CD14-positive monocyte (primary cell): ENCODE measurements around the gene OPRM1. TPM values are rescaled to one million over a fixed set of nuclear protein-coding genes. Genes with fewer than 3 reads are reported as not detected.

Experiments
- DNase-seq, 3 donors: peaks; one replicate each; pipeline ENCODE4 v3.0.0-alpha.2; 2011 to 2022
- H2AFZ ChIP-seq: 2 replicates; pipeline ENCODE4 v1.6.0; 2012; ENCODE audit warnings: mild to moderate bottlenecking, low read depth, low read length, inconsistent platforms; ENCODE audit not compliant: insufficient read depth, poor library complexity, severe bottlenecking
- H3K27ac ChIP-seq, 2 donors: 1 replicate in 1 of 2; 2 replicates in 1 of 2; pipeline ENCODE4 v1.5.1; 2012 to 2013; ENCODE audit warnings: low read length in 2 of 2, control low read depth in 1 of 2, inconsistent platforms in 1 of 2, low read depth in 1 of 2, mild to moderate bottlenecking in 1 of 2
- H3K27me3 ChIP-seq, 2 donors: one replicate each; pipeline versions ENCODE4 v1.6.0 to v1.6.1; 2011 to 2013; ENCODE audit warnings: low read length in 2 of 2; ENCODE audit not compliant: control insufficient read depth in 2 of 2, insufficient read depth in 2 of 2
- H3K36me3 ChIP-seq, 2 donors: replicated peaks in 1 of 2; 1 replicate in 1 of 2; 2 replicates in 1 of 2; pipeline versions ENCODE4 v1.5.1 to v1.6.1; 2012 to 2013; ENCODE audit warnings: low read length in 2 of 2, control low read depth in 1 of 2, inconsistent platforms in 1 of 2, mild to moderate bottlenecking in 1 of 2; ENCODE audit not compliant: insufficient read depth in 2 of 2, control insufficient read depth in 1 of 2
- H3K4me1 ChIP-seq, 2 donors: 1 replicate in 1 of 2; 2 replicates in 1 of 2; pipeline versions ENCODE4 v1.5.1 to v1.6.1; 2012 to 2013; ENCODE audit warnings: low read length in 2 of 2, control low read depth in 1 of 2, inconsistent platforms in 1 of 2, mild to moderate bottlenecking in 1 of 2, moderate library complexity in 1 of 2; ENCODE audit not compliant: insufficient read depth in 2 of 2, control insufficient read depth in 1 of 2
- H3K4me2 ChIP-seq: replicated peaks from 2 replicates; pipeline ENCODE3; 2012; ENCODE audit warnings: low read length, moderate library complexity, mild to moderate bottlenecking; ENCODE audit not compliant: poor library complexity, severe bottlenecking; ENCODE audit errors: extremely low read depth
- H3K4me3 ChIP-seq, 3 experiments: fragments of 200-600 bp in 1 of 3; sonication (generic) in 1 of 3; replicated peaks in 1 of 3; 1 replicate in 2 of 3; 2 replicates in 1 of 3; pipeline ENCODE4 v1.5.1; 2011 to 2013; ENCODE audit warnings: low read length in 3 of 3, mild to moderate bottlenecking in 3 of 3, control low read depth in 2 of 3, low read depth in 2 of 3, inconsistent platforms in 1 of 3, moderate library complexity in 1 of 3
- H3K79me2 ChIP-seq: 2 replicates; pipeline ENCODE4 v1.6.0; 2012; ENCODE audit warnings: mild to moderate bottlenecking, control low read depth, inconsistent platforms, low read length, moderate library complexity; ENCODE audit not compliant: insufficient read depth
- H3K9ac ChIP-seq: 2 replicates; pipeline ENCODE4 v1.6.0; 2017; ENCODE audit warnings: low read length, mild to moderate bottlenecking; ENCODE audit not compliant: insufficient read depth, poor library complexity, severe bottlenecking
- H3K9me3 ChIP-seq, 2 donors: replicated peaks in 1 of 2; 1 replicate in 1 of 2; 2 replicates in 1 of 2; pipeline versions ENCODE4 v1.5.1 to v1.6.1; 2012 to 2013; ENCODE audit warnings: low read length in 2 of 2, control low read depth in 1 of 2; ENCODE audit not compliant: control insufficient read depth in 1 of 2, insufficient read depth in 1 of 2
- H4K20me1 ChIP-seq: 2 replicates; pipeline ENCODE4 v1.6.0; 2012; ENCODE audit warnings: mild to moderate bottlenecking, low read length, control low read depth, moderate library complexity; ENCODE audit not compliant: insufficient read depth
- H3K27ac Mint-ChIP-seq, 7 donors: one replicate each; pipeline ENCODE4 v1.8.0; 2020; ENCODE audit warnings: mild to moderate bottlenecking in 7 of 7, mixed read lengths in 7 of 7, moderate library complexity in 6 of 7, inconsistent platforms in 2 of 7
- H3K27me3 Mint-ChIP-seq, 3 donors: one replicate each; pipeline ENCODE4 v1.8.0; 2021 to 2022; ENCODE audit warnings: low read depth in 3 of 3, mild to moderate bottlenecking in 3 of 3, mixed read lengths in 3 of 3, moderate library complexity in 3 of 3, inconsistent platforms in 1 of 3
- H3K36me3 Mint-ChIP-seq, 2 donors: one replicate each; pipeline ENCODE4 v1.8.0; 2020; ENCODE audit warnings: mixed read lengths in 2 of 2, inconsistent platforms in 1 of 2, mild to moderate bottlenecking in 1 of 2
- H3K4me1 Mint-ChIP-seq: one replicate; pipeline ENCODE4 v1.8.0; 2020; ENCODE audit warnings: mild to moderate bottlenecking, mixed read lengths
- H3K4me3 Mint-ChIP-seq, 2 donors: one replicate each; pipeline ENCODE4 v1.8.0; 2020; ENCODE audit warnings: mild to moderate bottlenecking in 2 of 2, mixed read lengths in 2 of 2, moderate library complexity in 1 of 2
- H3K9me3 Mint-ChIP-seq, 7 donors: one replicate each; pipeline ENCODE4 v1.8.0; 2020 to 2022; ENCODE audit warnings: mixed read lengths in 7 of 7, mild to moderate bottlenecking in 6 of 7, moderate library complexity in 6 of 7, inconsistent platforms in 2 of 7
- CTCF ChIP-seq: fragments of 200-600 bp; IDR thresholded peaks from one replicate; pipeline ENCODE4 v1.8.0; 2022; ENCODE audit warnings: antibody characterized with exemption, mild to moderate bottlenecking
- WGBS: methylation state at CpG from one replicate; pipeline ENCODE4 v1.1.5; 2013; ENCODE audit warnings: missing lambda C conversion rate; ENCODE audit not compliant: insufficient coverage; 5-methylcytosine and 5-hydroxymethylcytosine counted together
- intact Hi-C, 2 donors: fragments of 100-400 bp; cut with micrococcal nuclease; formaldehyde crosslinking; loops; one replicate each; pipeline versions ENCODE4 v1.15.0 to v1.15.1; 2023
- polyA minus RNA-seq: library from RNA; depleted of rRNA, polyadenylated mRNA; stranded (reverse); fragments of >200 nt; gene quantifications from 2 replicates; pipeline ENCODE4 v1.2.3, GENCODE V29; 2012
- polyA plus RNA-seq, 3 donors: library from polyadenylated mRNA; depleted of rRNA in 1 of 3; unstranded in 2 of 3; stranded (reverse) in 1 of 3; fragments of 300-500 nt in 2 of 3; fragments of >200 nt in 1 of 3; fragmentation: Illumina TruSeq in 2 of 3; gene quantifications; 1 replicate in 2 of 3; 2 replicates in 1 of 3; pipeline ENCODE4 v1.2.3, GENCODE V29; 2012 to 2021
- total RNA-seq, 12 experiments: library from RNA in 1 of 12; stranded (reverse) in 1 of 12; fragments of 120-200 nt in 1 of 12; gene quantifications; one replicate each; pipeline ENCODE4 v1.2.4 and lab custom pipeline; 2013 to 2026; ENCODE audit warnings: mixed read lengths in 6 of 12, inconsistent platforms in 1 of 12

The OPRM1 gene
- not detected for total RNA-seq (2013)
- polyA plus RNA-seq (not detected), polyA minus RNA-seq (0.14 TPM in 1 of 2 replicates, not detected in the other), total RNA-seq (lab: John Stamatoyannopoulos, UW) (0.16 to 24.1 (median 3.4) reads per million in 11 experiments)

GRCh38 chr6:154039231-154039842, at the start of gene OPRM1:
TSS of gene OPRM1 (plus strand) at chr6:154039240. CDS start at chr6:154039545, 305 bp downstream.
- no peaks in the 10 kb centered on the region for H3K36me3 Mint-ChIP-seq
- H3K27me3 Mint-ChIP-seq, result peaks cover 4 to 18% (median 12%) of the 10 kb centered on the region in 3 donors
- H3K4me1 Mint-ChIP-seq, result no peaks in the 10 kb centered on the region
- no peaks in the 10 kb centered on the region for H3K4me1 ChIP-seq
- 9% methylated on average over 30 of the region's 38 CpGs for WGBS
- peaks cover 0 to 7% (median 3%) of the 10 kb centered on the region in 7 donors for H3K9me3 Mint-ChIP-seq
- peaks cover 0 to 7% of the 10 kb centered on the region in 2 donors for H3K9me3 ChIP-seq
- intact Hi-C loops, result no loop called here
- no peaks in the 10 kb centered on the region for H4K20me1 ChIP-seq
- H3K27ac ChIP-seq, result no peak within 1 kb of the TSS
- no peak for TF ChIP-seq CTCF
- no peak within 1 kb of the TSS for H3K4me3 ChIP-seq
- H3K4me2 ChIP-seq, result no peak within 1 kb of the TSS
- no peaks in the 10 kb centered on the region for H3K36me3 ChIP-seq
- H3K4me3 Mint-ChIP-seq, result peak within 1 kb of the TSS in 1 of 2 donors; percentile 43
- H2AFZ ChIP-seq, result no peak within 1 kb of the TSS
- no peaks in the 10 kb centered on the region for H3K79me2 ChIP-seq
- peak in 1 of 3 donors; percentile 3 for DNase-seq
- H3K27me3 ChIP-seq, result peaks cover 9 to 18% of the 10 kb centered on the region in 2 donors
- no peak within 1 kb of the TSS for H3K9ac ChIP-seq
- H3K27ac Mint-ChIP-seq, result peak within 1 kb of the TSS in 1 of 7 donors; percentile 64

GRCh38 chr6:153989989-153990388, 49.1 kb upstream of the OPRM1 start:
- WGBS, result 83% methylated on average over 1 of the region's 1 CpG
- H3K4me3 Mint-ChIP-seq, result no peak overlapping the region
- Histone ChIP-seq H3K9ac (no peak overlapping the region), H3K36me3 (no peaks in the 10 kb centered on the region), H3K4me3 (no peak overlapping the region), H3K9me3 (no peaks in the 10 kb centered on the region), H3K79me2 (no peaks in the 10 kb centered on the region), H3K27me3 (no peaks in the 10 kb centered on the region), H3K4me2 (no peak overlapping the region), H2AFZ (no peak overlapping the region), H3K27ac (no peak overlapping the region), H3K4me1 (no peaks in the 10 kb centered on the region), H4K20me1 (no peaks in the 10 kb centered on the region)
- no peak for TF ChIP-seq CTCF
- peaks cover 0 to 2% (median 0%) of the 10 kb centered on the region in 3 donors for H3K27me3 Mint-ChIP-seq
- no peaks in the 10 kb centered on the region for H3K4me1 Mint-ChIP-seq
- peaks cover 0 to 2% (median 0%) of the 10 kb centered on the region in 7 donors for H3K9me3 Mint-ChIP-seq
- DNase-seq, result no peak
- no peak overlapping the region for H3K27ac Mint-ChIP-seq
- intact Hi-C loops, result no loop called here
- no peaks in the 10 kb centered on the region for H3K36me3 Mint-ChIP-seq
